CD4-positive, alpha-beta T cell (primary cell): ENCODE data around the gene LGALSL. TPM values are rescaled to one million over a fixed set of nuclear protein-coding genes. Genes with fewer than 3 reads are reported as not detected.

Source experiments
- ATAC-seq: fragments of 200-7000 bp; cut with Tn5 transposase; one replicate; pipeline ENCODE4 v1.10.0; 2022; ENCODE audit warnings: mild to moderate bottlenecking; ENCODE audit not compliant: poor library complexity
- CTCF ChIA-PET: fragments of 350-600 bp; sonication (Branson Sonifier 250); formaldehyde crosslinking; loops from one replicate; lab custom pipeline; 2021; ENCODE audit warnings: antibody characterized with exemption, inconsistent platforms; lab: Charles Lee
- POLR2A ChIA-PET: fragments of 350-600 bp; sonication (Branson Sonifier 250); formaldehyde crosslinking; loops from one replicate; lab custom pipeline; 2021; ENCODE audit warnings: antibody characterized with exemption, inconsistent platforms; lab: Charles Lee
- DNase-seq, 14 experiments: peaks; one replicate each; pipeline ENCODE4 v3.0.0-alpha.2; 2013 to 2020; ENCODE audit warnings: mixed read lengths in 2 of 14
- H3K27ac ChIP-seq, 2 donors: one replicate each; pipeline versions ENCODE4 v1.5.1 to v1.7.0; 2013; ENCODE audit warnings: low read length in 2 of 2, low read depth in 1 of 2, mild to moderate bottlenecking in 1 of 2
- H3K27me3 ChIP-seq, 2 experiments: 1 replicate in 1 of 2; 2 replicates in 1 of 2; pipeline versions ENCODE4 v1.6.1 to v1.7.0; 2013; ENCODE audit warnings: low read length in 2 of 2, control low read depth in 1 of 2, mild to moderate bottlenecking in 1 of 2, moderate library complexity in 1 of 2; ENCODE audit not compliant: insufficient read depth in 2 of 2, control insufficient read depth in 1 of 2
- H3K36me3 ChIP-seq: one replicate; pipeline ENCODE4 v1.6.1; 2013; ENCODE audit warnings: low read length, control low read depth; ENCODE audit not compliant: insufficient read depth
- H3K4me1 ChIP-seq: one replicate; pipeline ENCODE4 v1.6.1; 2013; ENCODE audit warnings: low read length, control low read depth; ENCODE audit not compliant: insufficient read depth
- H3K4me3 ChIP-seq: one replicate; pipeline ENCODE4 v1.5.1; 2013; ENCODE audit warnings: mild to moderate bottlenecking, low read length, moderate library complexity
- H3K9me3 ChIP-seq, 2 experiments: 1 replicate in 1 of 2; 2 replicates in 1 of 2; pipeline versions ENCODE4 v1.6.1 to v1.7.0; 2013; ENCODE audit warnings: low read length in 2 of 2, mild to moderate bottlenecking in 2 of 2, control low read depth in 1 of 2, moderate library complexity in 1 of 2; ENCODE audit not compliant: control insufficient read depth in 1 of 2, insufficient read depth in 1 of 2
- H3K27ac Mint-ChIP-seq: one replicate; pipeline ENCODE4 v1.8.0; 2020; ENCODE audit warnings: mixed read lengths
- H3K27me3 Mint-ChIP-seq: one replicate; pipeline ENCODE4 v1.8.0; 2021; ENCODE audit warnings: mixed read lengths
- H3K36me3 Mint-ChIP-seq: one replicate; pipeline ENCODE4 v1.8.0; 2021; ENCODE audit warnings: low read depth, mixed read lengths
- H3K4me1 Mint-ChIP-seq: one replicate; pipeline ENCODE4 v1.8.0; 2021; ENCODE audit warnings: low read depth, mixed read lengths
- H3K4me3 Mint-ChIP-seq: one replicate; pipeline ENCODE4 v1.8.0; 2020; ENCODE audit warnings: mild to moderate bottlenecking, mixed read lengths
- H3K9me3 Mint-ChIP-seq: one replicate; pipeline ENCODE4 v1.8.0; 2020; ENCODE audit warnings: mixed read lengths
- intact Hi-C, 2 experiments: fragments of 100-400 bp; cut with DNase I in 1 of 2; cut with micrococcal nuclease in 1 of 2; formaldehyde crosslinking; loops; one replicate each; pipeline versions ENCODE4 v1.15.1 to v1.9.0; 2023 to 2025; cut with DNase I, micrococcal nuclease
- total RNA-seq, 174 experiments: library from RNA in 2 of 174; stranded (reverse) in 2 of 174; gene quantifications; one replicate each; pipeline ENCODE4 v1.2.3 and lab custom pipeline; 2021 to 2026
- TF ChIP-seq, protein P1 (sequence below): fragments of 200-600 bp; IDR thresholded peaks from one replicate; pipeline ENCODE4 v1.8.0; 2022; ENCODE audit warnings: antibody characterized with exemption, mild to moderate bottlenecking

The LGALSL gene
- total RNA-seq, 2 experiments from 2014 or later = 0.22 to 0.31 TPM

DNA sequence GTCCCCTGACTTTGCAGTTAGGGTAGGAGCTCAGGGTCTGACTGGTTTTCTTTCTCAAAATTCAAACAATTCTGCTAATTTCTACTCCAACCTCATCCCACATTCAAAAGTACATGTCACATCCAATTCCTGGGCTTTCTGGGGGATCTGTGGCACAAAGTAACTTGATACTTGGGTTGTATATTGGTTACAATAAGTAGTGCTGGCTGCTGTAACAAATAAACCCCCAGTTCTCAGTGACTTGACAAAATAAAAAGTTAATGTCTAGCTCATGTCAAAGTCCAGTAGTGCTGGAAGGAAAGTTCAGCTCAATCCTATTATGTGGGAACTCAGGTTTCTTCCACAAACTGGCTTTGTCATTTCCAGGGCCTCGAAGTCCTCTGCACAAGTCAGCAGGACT is 23.1 kb downstream of the LGALSL start:
- POLR2A ChIA-PET = no interaction called here
- CTCF ChIA-PET = interaction anchor here (1.4 to 2.9 kb wide), 2 partner anchors 11 to 25 kb away, joined by 3 to 11 read pairs; no protein-coding TSS in a partner anchor
- Mint-ChIP-seq H3K36me3 (no peaks in the 10 kb centered on the region), H3K27me3 (peaks cover 4% of the 10 kb centered on the region), H3K9me3 (no peaks in the 10 kb centered on the region), H3K27ac (no peak overlapping the region), H3K4me1 (no peaks in the 10 kb centered on the region), H3K4me3 (no peak overlapping the region)
- Histone ChIP-seq H3K4me1 (peaks cover 5% of the 10 kb centered on the region), H3K9me3 (no peaks in the 10 kb centered on the region), H3K27ac (no peak overlapping the region), H3K4me3 (no peak overlapping the region), H3K27me3 (no peaks in the 10 kb centered on the region), H3K36me3 (no peaks in the 10 kb centered on the region)
- intact Hi-C loops = no loop called here
- ATAC-seq (no peak), DNase-seq (no peak)
- TF ChIP-seq, protein P1, sequence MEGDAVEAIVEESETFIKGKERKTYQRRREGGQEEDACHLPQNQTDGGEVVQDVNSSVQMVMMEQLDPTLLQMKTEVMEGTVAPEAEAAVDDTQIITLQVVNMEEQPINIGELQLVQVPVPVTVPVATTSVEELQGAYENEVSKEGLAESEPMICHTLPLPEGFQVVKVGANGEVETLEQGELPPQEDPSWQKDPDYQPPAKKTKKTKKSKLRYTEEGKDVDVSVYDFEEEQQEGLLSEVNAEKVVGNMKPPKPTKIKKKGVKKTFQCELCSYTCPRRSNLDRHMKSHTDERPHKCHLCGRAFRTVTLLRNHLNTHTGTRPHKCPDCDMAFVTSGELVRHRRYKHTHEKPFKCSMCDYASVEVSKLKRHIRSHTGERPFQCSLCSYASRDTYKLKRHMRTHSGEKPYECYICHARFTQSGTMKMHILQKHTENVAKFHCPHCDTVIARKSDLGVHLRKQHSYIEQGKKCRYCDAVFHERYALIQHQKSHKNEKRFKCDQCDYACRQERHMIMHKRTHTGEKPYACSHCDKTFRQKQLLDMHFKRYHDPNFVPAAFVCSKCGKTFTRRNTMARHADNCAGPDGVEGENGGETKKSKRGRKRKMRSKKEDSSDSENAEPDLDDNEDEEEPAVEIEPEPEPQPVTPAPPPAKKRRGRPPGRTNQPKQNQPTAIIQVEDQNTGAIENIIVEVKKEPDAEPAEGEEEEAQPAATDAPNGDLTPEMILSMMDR = no peak

- CTCF ChIA-PET = interaction anchor here (2.9 kb wide), 1 partner anchor 10 kb away, joined by 11 read pairs; no protein-coding TSS in a partner anchor
- TF ChIP-seq, protein P1 = no peak
- H3K27ac Mint-ChIP-seq = no peak overlapping the region
Observed at GRCh38 chr2:64477979-64478378, 24.0 kb downstream of the LGALSL start.

DNA sequence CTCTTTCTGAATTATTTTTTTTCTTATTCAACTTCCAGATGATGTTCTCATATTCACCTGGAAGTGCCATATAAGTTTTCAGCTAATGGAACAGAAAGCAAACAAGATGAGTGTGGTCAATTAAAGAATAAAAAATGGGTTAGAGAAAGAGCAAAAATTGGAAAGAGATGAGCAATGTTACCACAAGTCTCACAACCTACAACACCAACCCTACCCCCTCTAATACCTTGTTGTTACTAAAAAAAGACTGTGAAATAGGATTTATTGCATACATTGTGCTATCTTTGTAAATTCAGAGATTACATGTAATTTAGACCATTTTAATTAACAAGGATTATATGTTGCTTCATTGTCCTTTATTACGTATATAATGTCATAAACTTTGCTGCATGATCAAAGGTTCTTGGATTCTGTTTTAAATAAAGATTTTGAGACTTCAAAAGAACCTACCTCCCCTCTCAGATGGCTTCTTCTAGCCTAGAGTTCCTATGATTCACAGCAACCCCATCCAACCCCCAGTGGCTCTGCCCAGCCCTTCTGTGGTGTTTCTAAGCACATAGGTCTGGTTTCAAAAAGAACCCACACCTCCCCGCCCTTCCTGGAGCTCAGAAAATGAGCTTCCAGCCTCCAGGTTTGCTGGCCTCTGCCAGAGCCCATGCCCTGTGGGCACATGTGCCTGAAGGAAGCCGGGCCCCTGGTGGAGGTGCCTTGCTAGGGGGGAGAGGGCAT is 24.7 kb downstream of the LGALSL start:
- no peak overlapping the region for H3K27ac ChIP-seq
- H3K27me3 Mint-ChIP-seq = no peaks in the 10 kb centered on the region
- intact Hi-C loops = no loop called here
- H3K4me3 ChIP-seq = no peak overlapping the region
- ChIA-PET CTCF (interaction anchor here (1.0 to 2.9 kb wide), 2 partner anchors 10 kb away, joined by 3 to 11 read pairs; no protein-coding TSS in a partner anchor), POLR2A (no interaction called here)
- H3K36me3 Mint-ChIP-seq = no peaks in the 10 kb centered on the region
- no peak overlapping the region for H3K4me3 Mint-ChIP-seq
- peaks cover 5% of the 10 kb centered on the region for H3K4me1 ChIP-seq
- H3K27ac Mint-ChIP-seq = no peak overlapping the region
- no peaks in the 10 kb centered on the region for H3K36me3 ChIP-seq
- no peaks in the 10 kb centered on the region for H3K9me3 ChIP-seq
- H3K9me3 Mint-ChIP-seq = no peaks in the 10 kb centered on the region
- no peaks in the 10 kb centered on the region for H3K27me3 ChIP-seq
- TF ChIP-seq, protein P1 = no peak
- DNase-seq (no peak), ATAC-seq (no peak)
- H3K4me1 Mint-ChIP-seq = no peaks in the 10 kb centered on the region

More at GRCh38 chr2:64477979-64478378, 24.0 kb downstream of the LGALSL start:
- H3K4me3 ChIP-seq = no peak overlapping the region
- H3K9me3 Mint-ChIP-seq = no peaks in the 10 kb centered on the region
- peaks cover 5% of the 10 kb centered on the region for H3K4me1 ChIP-seq
- DNase-seq (no peak), ATAC-seq (no peak)
- no peak overlapping the region for H3K27ac ChIP-seq
- intact Hi-C loops = no loop called here
- no peaks in the 10 kb centered on the region for H3K9me3 ChIP-seq
- no peaks in the 10 kb centered on the region for H3K27me3 ChIP-seq
- no peaks in the 10 kb centered on the region for H3K4me1 Mint-ChIP-seq
- H3K36me3 ChIP-seq = no peaks in the 10 kb centered on the region
- no peaks in the 10 kb centered on the region for H3K27me3 Mint-ChIP-seq
- no peaks in the 10 kb centered on the region for H3K36me3 Mint-ChIP-seq
- POLR2A ChIA-PET = no interaction called here
- no peak overlapping the region for H3K4me3 Mint-ChIP-seq
